HG03442 (cell line): ENCODE measurements around the gene SAFB.
"Not testable (repeated sequence)": the region's sequence is repeated elsewhere in the genome, so short reads cannot be mapped to it uniquely, and the experiment has no call there.

Source experiments
- ATAC-seq: cut with Tn5 transposase; IDR thresholded peaks from one replicate; pipeline ENCODE4 v1.9.1; 2021; ENCODE audit warnings: mild to moderate bottlenecking, moderate library complexity; ENCODE audit not compliant: unreplicated experiment

The SAFB gene

GRCh38 chr19:5682107-5682482 is 59.2 kb downstream of the SAFB start:
- no peak for ATAC-seq

- ATAC-seq, result no peak
Observed at GRCh38 chr19:5683177-5683886, 60.4 kb downstream of the SAFB start.

GRCh38 chr19:5684694-5685430 is 62.0 kb downstream of the SAFB start:
- no peak for ATAC-seq

GRCh38 chr19:5686326-5686646 is 63.4 kb downstream of the SAFB start:
- ATAC-seq, result no peak

- ATAC-seq, result peak; percentile 46
Observed at GRCh38 chr19:5686647-5687359, 63.9 kb downstream of the SAFB start.

GRCh38 chr19:5687360-5688198 is 64.7 kb downstream of the SAFB start:
- ATAC-seq, result no peak

- ATAC-seq, result not testable (repeated sequence)
Observed at GRCh38 chr19:5688262-5688881, 65.5 kb downstream of the SAFB start.

- ATAC-seq, result peak; percentile 54
Observed at GRCh38 chr19:5690125-5690954, 67.5 kb downstream of the SAFB start, which contains the start of gene RPL36. Gene RPL36 (plus strand): TSS chr19:5690295. CDS start chr19:5690508, 213 bp downstream.

- no peak for ATAC-seq
Observed at GRCh38 chr19:5690955-5691821, 68.3 kb downstream of the SAFB start.

- ATAC-seq, result no peak
Observed at GRCh38 chr19:5691822-5692722, 69.2 kb downstream of the SAFB start.

GRCh38 chr19:5692723-5693194 is 69.9 kb downstream of the SAFB start:
- ATAC-seq, result no peak

- no peak for ATAC-seq
Observed at GRCh38 chr19:5693195-5694166, 70.6 kb downstream of the SAFB start.

- no peak for ATAC-seq
Observed at GRCh38 chr19:5694167-5694955, 71.5 kb downstream of the SAFB start.

GRCh38 chr19:5694956-5695648 is 72.2 kb downstream of the SAFB start:
- no peak for ATAC-seq

GRCh38 chr19:5695649-5696195 is 72.8 kb downstream of the SAFB start:
- no peak for ATAC-seq
